PFSK-1 (cell line): ENCODE data around the gene ZNF71.

Source experiments
- FOXP2 ChIP-seq: optimal IDR thresholded peaks from 2 replicates; pipeline ENCODE3; 2011; ENCODE audit warnings: borderline replicate concordance, control low read depth, inconsistent platforms; ENCODE audit not compliant: insufficient read depth; ENCODE audit errors: extremely low read length, extremely low read depth
- POLR2AphosphoS5 ChIP-seq: IDR thresholded peaks from 2 replicates; pipeline ENCODE4 v1.6.1; 2012; ENCODE audit warnings: low read depth, mild to moderate bottlenecking, control low read depth, low read length, moderate library complexity
- REST ChIP-seq, 2 experiments: IDR thresholded peaks; 2 replicates each; pipeline versions ENCODE4 v1.6.1 to v1.8.0; 2011 to 2012; ENCODE audit warnings: low read depth in 2 of 2, low read length in 2 of 2, control low read depth in 1 of 2, inconsistent platforms in 1 of 2, mild to moderate bottlenecking in 1 of 2, moderate library complexity in 1 of 2; ENCODE audit not compliant: insufficient read depth in 1 of 2
- SIN3A ChIP-seq: IDR thresholded peaks from 2 replicates; pipeline ENCODE4 v1.6.1; 2012; ENCODE audit warnings: mild to moderate bottlenecking, low read length, moderate library complexity, borderline replicate concordance; ENCODE audit not compliant: insufficient read depth
- TAF1 ChIP-seq: IDR thresholded peaks from 2 replicates; pipeline ENCODE4 v1.6.1; 2012; ENCODE audit warnings: low read length, control low read depth, borderline replicate concordance; ENCODE audit not compliant: insufficient read depth

The ZNF71 gene

DNA sequence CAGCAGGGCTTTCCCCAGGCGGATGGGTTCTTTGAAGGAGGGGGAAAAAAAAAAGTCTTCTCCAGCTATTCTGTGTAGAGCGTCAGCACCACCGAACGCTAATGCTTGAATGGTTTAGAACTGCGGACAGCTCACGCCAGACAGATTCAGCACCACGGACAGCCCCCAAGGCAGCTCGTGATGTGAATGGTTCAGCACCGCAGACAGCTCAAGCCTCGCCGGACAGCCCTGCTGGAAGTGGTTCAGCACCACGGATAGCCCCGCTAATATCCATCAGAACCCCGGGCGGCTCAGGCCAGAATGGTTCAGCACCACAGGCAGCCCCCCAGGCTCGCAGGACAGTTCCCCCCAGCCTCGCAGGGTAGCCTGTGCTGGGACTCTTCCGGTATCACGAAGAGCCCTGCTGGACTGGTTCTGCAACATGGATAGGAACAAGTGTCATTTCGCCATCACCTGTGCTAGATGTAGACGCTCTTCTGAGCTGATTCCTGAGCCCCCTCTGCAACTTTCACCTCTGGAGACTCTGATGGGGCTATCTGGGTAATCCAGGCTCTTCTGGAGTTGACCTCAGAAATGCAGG is 43.0 kb downstream of the ZNF71 start:
- TF ChIP-seq REST (IDR thresholded peaks at IDR 0.05; ENCODE audit: insufficient read depth in 1 of 2, low read depth in 2 of 2, low read length in 2 of 2), result peak; percentile 98 to 99
- TF ChIP-seq SIN3A, result peak; percentile 100
- TF ChIP-seq TAF1, result no peak
- TF ChIP-seq POLR2AphosphoS5, result no peak
- TF ChIP-seq FOXP2, result no peak

DNA sequence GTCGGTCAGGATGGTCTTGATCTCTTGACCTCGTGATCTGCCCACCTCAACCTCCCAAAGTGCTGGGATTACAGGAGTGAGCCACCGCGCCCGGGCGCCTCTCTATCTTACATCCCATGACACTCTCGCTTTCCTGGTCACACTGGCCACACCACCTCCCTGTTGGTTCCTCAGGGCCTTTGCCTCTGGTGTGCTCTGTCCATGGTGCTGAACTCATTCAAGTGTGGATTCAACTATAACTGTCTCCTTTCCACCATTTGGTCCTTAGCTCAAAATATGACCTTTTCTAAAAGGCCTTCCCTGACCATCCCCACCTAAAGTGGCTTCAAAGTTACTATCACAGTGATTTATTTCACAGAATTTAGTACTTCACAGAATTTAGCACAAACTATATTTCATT is 44.1 kb downstream of the ZNF71 start:
- TF ChIP-seq REST (IDR thresholded peaks at IDR 0.05; ENCODE audit: insufficient read depth in 1 of 2, low read depth in 2 of 2, low read length in 2 of 2) (peak; percentile 77 to 93), TAF1 (no peak)

DNA sequence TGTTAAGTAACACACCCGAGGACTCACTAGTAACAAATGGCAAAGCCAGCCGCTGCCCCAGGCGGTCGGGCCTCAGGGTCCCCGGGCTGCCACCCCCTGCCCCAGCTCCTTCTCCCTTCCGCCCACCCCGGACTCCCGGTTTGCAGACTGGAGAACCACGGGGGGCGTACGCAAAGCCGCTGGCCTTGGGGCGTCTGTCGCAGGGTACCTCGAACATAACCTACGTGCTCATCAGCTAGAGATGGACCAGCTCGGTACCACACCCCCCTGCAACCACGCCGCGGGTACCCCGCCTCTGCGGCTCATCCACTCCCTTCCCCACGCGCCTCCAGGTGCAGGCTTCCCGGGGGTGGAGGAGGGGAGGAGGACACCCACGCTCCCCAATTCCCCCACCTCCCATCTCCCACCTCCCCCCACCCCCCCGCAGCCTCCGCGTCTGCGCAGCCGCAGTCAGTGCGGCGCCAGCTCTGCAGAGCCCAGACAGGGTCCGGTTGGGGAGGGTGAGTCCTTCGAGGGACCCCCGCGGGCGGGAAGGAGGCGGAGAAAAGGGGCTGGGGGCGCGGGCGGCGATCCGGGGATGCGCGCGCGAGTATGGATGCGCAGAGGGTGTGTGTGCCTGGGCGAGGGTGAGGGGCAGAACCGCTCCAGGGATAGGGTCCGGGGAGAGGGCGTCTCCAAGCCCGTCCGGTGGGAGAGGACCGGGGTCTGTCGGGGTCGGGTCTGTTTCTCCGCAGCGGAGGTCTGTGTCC is 47.8 kb downstream of the ZNF71 start, which contains the start of gene SMIM17:
SMIM17 (plus strand) TSS at position 449 of the 749 bp plus-strand sequence. CDS start 2,509 bp downstream, outside the sequence.
- TF ChIP-seq POLR2AphosphoS5 (no peak), REST (IDR thresholded peaks at IDR 0.05; ENCODE audit: insufficient read depth in 1 of 2, low read depth in 2 of 2, low read length in 2 of 2) (no peak), SIN3A (no peak), TAF1 (no peak), FOXP2 (no peak)

DNA sequence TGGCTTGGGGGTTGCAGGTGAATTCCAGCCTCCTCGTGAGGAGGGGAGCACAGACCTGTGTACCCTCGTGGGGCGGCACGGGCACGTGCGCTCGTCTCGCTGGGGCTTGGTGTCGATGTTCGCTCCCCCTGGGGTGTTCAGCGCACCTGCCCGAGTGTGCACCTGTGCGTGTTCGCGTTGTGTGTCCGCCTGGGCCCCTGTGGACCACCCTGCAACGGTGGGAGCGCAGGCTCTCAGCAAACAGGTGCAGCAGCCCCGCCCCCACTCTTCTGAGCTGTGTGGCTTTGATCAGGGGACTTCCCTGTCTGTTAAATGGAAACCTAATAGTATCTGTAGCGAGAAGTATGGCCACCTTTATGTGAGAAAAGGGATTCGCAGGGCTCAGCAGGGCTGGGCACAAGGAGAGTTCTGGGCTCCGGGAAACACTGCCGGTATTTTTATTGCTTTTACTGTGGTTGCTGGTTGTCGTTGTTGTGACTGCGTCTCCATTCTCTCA is 48.4 kb downstream of the ZNF71 start:
- no peak for TF ChIP-seq POLR2AphosphoS5
- no peak for TF ChIP-seq FOXP2
- TF ChIP-seq SIN3A, result no peak
- no peak for TF ChIP-seq TAF1
- TF ChIP-seq REST (IDR thresholded peaks at IDR 0.05; ENCODE audit: insufficient read depth in 1 of 2, low read depth in 2 of 2, low read length in 2 of 2), result no peak
